ENCODE measurements around the gene KRT33A.

Gene KRT33A

DNA sequence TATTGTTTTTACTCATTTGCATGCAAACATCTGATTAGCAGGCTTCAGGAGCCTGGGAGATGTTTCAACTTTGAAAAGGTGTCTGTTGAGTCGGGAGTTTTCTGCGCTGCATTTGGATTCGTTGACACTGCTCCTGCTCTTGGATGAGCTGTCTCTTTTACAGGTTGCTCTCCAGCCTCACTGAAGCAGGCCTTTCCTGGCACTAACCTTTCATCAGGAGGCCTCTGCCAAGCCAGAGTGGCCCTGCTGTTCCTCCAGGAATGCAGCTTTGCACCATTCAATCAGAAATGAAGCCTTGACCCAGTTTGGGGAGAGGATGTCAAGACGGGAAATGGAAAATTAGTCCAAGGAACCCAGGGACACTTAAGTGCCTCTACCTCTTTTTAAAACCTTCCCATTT lies 47.6 kb downstream of the KRT33A start:
- peaks cover 1% of the 10 kb centered on the region for H3K4me1 ChIP-seq (ENCODE audit: insufficient read depth, low read length, severe bottlenecking)
- no peak overlapping the region for H3K4me3 ChIP-seq (ENCODE audit: low read depth, low read length, poor library complexity, severe bottlenecking)
- no peaks in the 10 kb centered on the region for H3F3A ChIP-seq (ENCODE audit: insufficient read depth, low read length)
- no peaks in the 10 kb centered on the region for H3K27me3 ChIP-seq (ENCODE audit: insufficient read depth, low read length)
- no peak for TF ChIP-seq EZH2 (IDR thresholded peaks at IDR 0.05; ENCODE audit: borderline replicate concordance, low read length)
- TF ChIP-seq, protein P1, sequence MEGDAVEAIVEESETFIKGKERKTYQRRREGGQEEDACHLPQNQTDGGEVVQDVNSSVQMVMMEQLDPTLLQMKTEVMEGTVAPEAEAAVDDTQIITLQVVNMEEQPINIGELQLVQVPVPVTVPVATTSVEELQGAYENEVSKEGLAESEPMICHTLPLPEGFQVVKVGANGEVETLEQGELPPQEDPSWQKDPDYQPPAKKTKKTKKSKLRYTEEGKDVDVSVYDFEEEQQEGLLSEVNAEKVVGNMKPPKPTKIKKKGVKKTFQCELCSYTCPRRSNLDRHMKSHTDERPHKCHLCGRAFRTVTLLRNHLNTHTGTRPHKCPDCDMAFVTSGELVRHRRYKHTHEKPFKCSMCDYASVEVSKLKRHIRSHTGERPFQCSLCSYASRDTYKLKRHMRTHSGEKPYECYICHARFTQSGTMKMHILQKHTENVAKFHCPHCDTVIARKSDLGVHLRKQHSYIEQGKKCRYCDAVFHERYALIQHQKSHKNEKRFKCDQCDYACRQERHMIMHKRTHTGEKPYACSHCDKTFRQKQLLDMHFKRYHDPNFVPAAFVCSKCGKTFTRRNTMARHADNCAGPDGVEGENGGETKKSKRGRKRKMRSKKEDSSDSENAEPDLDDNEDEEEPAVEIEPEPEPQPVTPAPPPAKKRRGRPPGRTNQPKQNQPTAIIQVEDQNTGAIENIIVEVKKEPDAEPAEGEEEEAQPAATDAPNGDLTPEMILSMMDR (IDR thresholded peaks at IDR 0.05; ENCODE audit: low read length) = no peak
- H4K20me1 ChIP-seq (ENCODE audit: insufficient read depth, low read length) = no peaks in the 10 kb centered on the region
- H2AFZ ChIP-seq (ENCODE audit: low read length) = no peak overlapping the region
- no peak overlapping the region for H3K4me2 ChIP-seq (ENCODE audit: low read length)
- H3K9ac ChIP-seq (ENCODE audit: low read length) = no peak overlapping the region
- no peaks in the 10 kb centered on the region for H3K79me2 ChIP-seq (ENCODE audit: insufficient read depth, low read length)
- H3K36me3 ChIP-seq (ENCODE audit: insufficient read depth, low read length) = no peaks in the 10 kb centered on the region
- no peaks in the 10 kb centered on the region for H3K9me3 ChIP-seq (ENCODE audit: low read length)
- H3K9me2 ChIP-seq (ENCODE audit: low read depth, low read length) = no peaks in the 10 kb centered on the region
- no peak overlapping the region for H3K27ac ChIP-seq (ENCODE audit: low read depth, low read length, poor library complexity, severe bottlenecking)

DNA sequence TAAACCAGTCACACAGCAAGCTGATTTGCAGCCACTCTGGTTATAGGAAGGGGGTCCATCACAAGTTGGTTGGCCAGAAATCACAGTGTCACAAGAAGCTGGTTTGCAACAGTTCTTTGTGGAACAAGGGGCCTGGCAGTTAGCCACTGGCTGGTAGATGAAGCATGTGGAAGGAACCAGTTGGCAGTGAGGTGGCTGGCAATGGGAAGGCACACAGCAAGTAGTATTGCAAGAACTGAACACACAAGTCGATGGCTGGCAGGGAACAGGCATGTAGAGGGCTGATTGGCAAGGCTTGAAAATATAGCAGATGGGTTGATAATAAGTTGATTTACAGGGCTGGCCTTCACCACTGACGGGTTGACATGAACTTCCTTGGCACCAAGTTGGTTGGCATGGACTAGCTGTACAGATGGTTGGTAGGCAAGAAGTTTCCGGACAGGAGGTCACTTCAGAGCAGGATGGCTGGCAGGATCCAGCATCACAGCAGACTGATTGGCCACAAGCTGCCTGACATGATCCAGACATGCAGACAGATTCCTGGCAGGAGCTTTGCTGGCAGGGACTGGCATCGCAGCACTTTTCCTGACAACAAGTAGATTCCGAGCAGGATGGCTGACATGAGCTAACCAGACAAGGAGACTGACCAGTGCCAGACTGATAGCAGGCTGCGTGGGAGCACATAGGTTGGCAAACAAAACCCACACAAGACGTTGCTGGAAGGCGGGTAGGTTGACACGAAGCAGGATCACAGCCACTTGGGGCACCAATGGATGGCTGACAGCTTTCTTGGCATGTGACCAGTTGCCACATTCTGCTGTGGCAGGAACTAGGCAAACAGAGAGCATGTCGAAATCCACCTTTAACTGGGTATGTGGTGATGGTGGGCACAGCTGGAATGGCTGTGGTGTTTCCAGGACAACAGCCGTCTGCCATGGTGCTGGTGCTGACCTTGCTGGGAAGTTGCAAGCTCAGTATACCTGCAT lies 48.4 kb downstream of the KRT33A start, which contains the start of gene KRTAP29-1:
Gene KRTAP29-1, minus strand, starts transcription at position 936 of the 986 bp plus-strand sequence. Its CDS starts 0 bp downstream, at position 936.
- Histone ChIP-seq H3K4me2 (ENCODE audit: low read length) (no peak within 1 kb of the TSS), H3F3A (ENCODE audit: insufficient read depth, low read length) (no peaks in the 10 kb centered on the region), H3K9me2 (ENCODE audit: low read depth, low read length) (no peaks in the 10 kb centered on the region), H3K9me3 (ENCODE audit: low read length) (no peaks in the 10 kb centered on the region), H3K9ac (ENCODE audit: low read length) (no peak within 1 kb of the TSS), H3K27ac (ENCODE audit: low read depth, low read length, poor library complexity, severe bottlenecking) (no peak within 1 kb of the TSS), H2AFZ (ENCODE audit: low read length) (no peak within 1 kb of the TSS), H4K20me1 (ENCODE audit: insufficient read depth, low read length) (no peaks in the 10 kb centered on the region), H3K79me2 (ENCODE audit: insufficient read depth, low read length) (no peaks in the 10 kb centered on the region), H3K4me1 (ENCODE audit: insufficient read depth, low read length, severe bottlenecking) (no peaks in the 10 kb centered on the region), H3K36me3 (ENCODE audit: insufficient read depth, low read length) (no peaks in the 10 kb centered on the region), H3K4me3 (ENCODE audit: low read depth, low read length, poor library complexity, severe bottlenecking) (no peak within 1 kb of the TSS), H3K27me3 (ENCODE audit: insufficient read depth, low read length) (no peaks in the 10 kb centered on the region)
- TF ChIP-seq, protein P1 (IDR thresholded peaks at IDR 0.05; ENCODE audit: low read length) = no peak
- no peak for TF ChIP-seq EZH2 (IDR thresholded peaks at IDR 0.05; ENCODE audit: borderline replicate concordance, low read length)

DNA sequence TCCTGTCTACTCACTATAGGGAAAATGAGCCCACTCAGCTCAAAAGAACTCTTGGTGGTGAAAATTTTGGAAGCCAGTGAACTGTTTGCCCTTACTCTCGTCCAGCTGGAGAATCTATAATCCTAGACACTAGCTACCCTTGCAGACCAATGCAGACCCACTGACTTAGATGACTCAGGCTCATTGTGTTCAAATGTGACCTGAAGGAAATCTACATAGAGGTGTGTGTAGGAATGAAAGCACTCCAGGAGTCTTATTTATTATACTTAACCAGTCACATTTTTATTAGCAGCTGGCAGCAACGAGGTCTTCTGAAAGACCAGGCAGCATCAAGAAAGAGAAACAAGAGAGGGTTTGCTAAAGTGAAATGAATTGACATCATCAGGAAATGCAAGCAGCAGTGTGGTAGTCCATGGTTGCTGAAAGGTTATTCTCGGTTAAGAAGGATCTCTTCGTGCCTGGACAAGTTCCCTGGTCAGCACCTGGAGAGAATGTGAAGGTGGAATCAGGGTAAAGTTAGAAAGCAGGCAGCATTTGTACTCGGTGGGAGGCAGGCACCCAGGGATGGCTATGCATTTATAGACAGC lies 49.3 kb downstream of the KRT33A start:
- Histone ChIP-seq H3K9ac (ENCODE audit: low read length) (no peak overlapping the region), H2AFZ (ENCODE audit: low read length) (no peak overlapping the region), H4K20me1 (ENCODE audit: insufficient read depth, low read length) (no peaks in the 10 kb centered on the region), H3K27me3 (ENCODE audit: insufficient read depth, low read length) (no peaks in the 10 kb centered on the region), H3K4me1 (ENCODE audit: insufficient read depth, low read length, severe bottlenecking) (no peaks in the 10 kb centered on the region), H3F3A (ENCODE audit: insufficient read depth, low read length) (no peaks in the 10 kb centered on the region), H3K79me2 (ENCODE audit: insufficient read depth, low read length) (no peaks in the 10 kb centered on the region), H3K9me3 (ENCODE audit: low read length) (no peaks in the 10 kb centered on the region), H3K4me3 (ENCODE audit: low read depth, low read length, poor library complexity, severe bottlenecking) (no peak overlapping the region), H3K36me3 (ENCODE audit: insufficient read depth, low read length) (no peaks in the 10 kb centered on the region), H3K27ac (ENCODE audit: low read depth, low read length, poor library complexity, severe bottlenecking) (no peak overlapping the region), H3K4me2 (ENCODE audit: low read length) (no peak overlapping the region), H3K9me2 (ENCODE audit: low read depth, low read length) (no peaks in the 10 kb centered on the region)
- TF ChIP-seq, protein P1 (IDR thresholded peaks at IDR 0.05; ENCODE audit: low read length) = no peak
- no peak for TF ChIP-seq EZH2 (IDR thresholded peaks at IDR 0.05; ENCODE audit: borderline replicate concordance, low read length)

Measured in OCI-LY1 (cell line).